C4-2B (cell line): ENCODE measurements around the gene DCST2.

Experiments
- H3K27ac ChIP-seq: fragments of 450-650 bp; 2 replicates; pipeline ENCODE4 v1.5.1; 2017
- ZFX ChIP-seq: fragments of 450-650 bp; IDR thresholded peaks from 2 replicates; pipeline ENCODE4 v1.6.1; 2017
- TF ChIP-seq, protein P1 (sequence below): fragments of 450-650 bp; conservative IDR thresholded peaks from 2 replicates; pipeline ENCODE4 v1.5.1; 2017; ENCODE audit warnings: mild to moderate bottlenecking

Gene DCST2

GRCh38 chr1:155068599-155068998 lies 35.0 kb upstream of the DCST2 start:
- H3K27ac ChIP-seq, result no peak overlapping the region
- no peak for TF ChIP-seq ZFX
- TF ChIP-seq, protein P1, sequence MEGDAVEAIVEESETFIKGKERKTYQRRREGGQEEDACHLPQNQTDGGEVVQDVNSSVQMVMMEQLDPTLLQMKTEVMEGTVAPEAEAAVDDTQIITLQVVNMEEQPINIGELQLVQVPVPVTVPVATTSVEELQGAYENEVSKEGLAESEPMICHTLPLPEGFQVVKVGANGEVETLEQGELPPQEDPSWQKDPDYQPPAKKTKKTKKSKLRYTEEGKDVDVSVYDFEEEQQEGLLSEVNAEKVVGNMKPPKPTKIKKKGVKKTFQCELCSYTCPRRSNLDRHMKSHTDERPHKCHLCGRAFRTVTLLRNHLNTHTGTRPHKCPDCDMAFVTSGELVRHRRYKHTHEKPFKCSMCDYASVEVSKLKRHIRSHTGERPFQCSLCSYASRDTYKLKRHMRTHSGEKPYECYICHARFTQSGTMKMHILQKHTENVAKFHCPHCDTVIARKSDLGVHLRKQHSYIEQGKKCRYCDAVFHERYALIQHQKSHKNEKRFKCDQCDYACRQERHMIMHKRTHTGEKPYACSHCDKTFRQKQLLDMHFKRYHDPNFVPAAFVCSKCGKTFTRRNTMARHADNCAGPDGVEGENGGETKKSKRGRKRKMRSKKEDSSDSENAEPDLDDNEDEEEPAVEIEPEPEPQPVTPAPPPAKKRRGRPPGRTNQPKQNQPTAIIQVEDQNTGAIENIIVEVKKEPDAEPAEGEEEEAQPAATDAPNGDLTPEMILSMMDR, result no peak

- H3K27ac ChIP-seq, result no peak overlapping the region
Observed at GRCh38 chr1:155066777-155067176, 33.2 kb upstream of the DCST2 start.

GRCh38 chr1:155064832-155065429 lies 31.4 kb upstream of the DCST2 start:
- TF ChIP-seq, protein P1, result no peak
- TF ChIP-seq ZFX, result no peak
- H3K27ac ChIP-seq, result peak overlapping the region; percentile 91; the same call in 1 of the 2 replicates

More at GRCh38 chr1:155066777-155067176, 33.2 kb upstream of the DCST2 start:
- TF ChIP-seq, protein P1, result no peak
- TF ChIP-seq ZFX, result no peak

DNA sequence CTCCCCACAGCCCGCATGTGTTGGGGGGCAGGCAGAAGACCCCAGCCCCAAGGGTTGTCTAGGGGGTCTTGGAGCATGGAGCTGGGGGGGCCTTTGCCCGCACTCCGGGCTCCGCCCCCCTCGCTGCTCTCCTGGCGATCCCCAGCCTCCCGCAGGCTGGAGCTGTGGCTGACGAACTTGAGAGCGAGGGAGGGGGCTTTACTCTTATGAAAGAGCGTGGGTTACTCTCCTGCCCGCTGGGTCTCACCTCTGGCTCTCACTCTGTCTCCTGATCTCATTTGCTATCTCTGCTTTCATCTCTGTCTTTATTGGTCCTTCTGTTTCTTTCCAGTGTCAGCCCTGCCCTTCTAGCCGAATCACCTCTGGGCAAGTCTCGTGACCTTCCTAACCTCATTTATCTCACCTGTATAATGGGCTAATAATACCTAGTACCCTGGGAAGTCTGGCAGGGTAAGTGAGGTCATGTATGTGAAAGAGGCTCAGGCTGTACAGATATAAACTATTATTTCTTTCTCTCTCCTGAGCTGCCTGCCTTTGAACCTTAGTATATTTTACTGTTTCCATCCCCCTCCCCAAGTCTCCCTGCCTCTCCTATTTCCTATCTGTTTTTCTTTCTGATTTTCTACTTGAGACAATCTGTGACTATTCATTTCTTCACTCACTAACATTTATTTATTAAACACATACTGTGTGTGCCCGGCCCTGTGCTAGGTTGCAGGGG lies 30.7 kb upstream of the DCST2 start:
- TF ChIP-seq ZFX, result no peak
- TF ChIP-seq, protein P1, result no peak
- H3K27ac ChIP-seq, result peak overlapping the region; percentile 91

GRCh38 chr1:155063550-155064110 lies 30.0 kb upstream of the DCST2 start, which contains the start of gene EFNA4:
Gene EFNA4, plus strand, starts transcription at chr1:155063740. Its CDS starts 84 bp downstream, at chr1:155063824.
- TF ChIP-seq ZFX, result peak; percentile 28; the same call in 1 of the 2 replicates
- TF ChIP-seq, protein P1, result no peak

GRCh38 chr1:155062702-155063411 lies 29.3 kb upstream of the DCST2 start:
- TF ChIP-seq, protein P1, result no peak
- TF ChIP-seq ZFX, result no peak
- H3K27ac ChIP-seq, result peak overlapping the region; percentile 91

More at GRCh38 chr1:155063550-155064110, 30.0 kb upstream of the DCST2 start, which contains the start of gene EFNA4:
- peak within 1 kb of the TSS; percentile 91 for H3K27ac ChIP-seq
